Loucy (cell line): ENCODE results near the gene SLC17A1.

ENCODE experiments used
- CTCF ChIP-seq: fragments of 200-600 bp; sonication (generic); conservative IDR thresholded peaks from 2 replicates; pipeline ENCODE4 v1.5.1; 2014; ENCODE audit warnings: mild to moderate bottlenecking, antibody characterized with exemption, low read length
- EZH2phosphoT487 ChIP-seq: fragments of 200-600 bp; IDR thresholded peaks from 2 replicates; pipeline ENCODE4 v1.6.1; 2018; ENCODE audit warnings: antibody characterized with exemption, mild to moderate bottlenecking, moderate library complexity, borderline replicate concordance

- TF ChIP-seq CTCF (no peak), EZH2phosphoT487 (no peak)
Measured at GRCh38 chr6:25743868-25744267, 88.0 kb downstream of the SLC17A1 start.
